Keratinocyte (primary cell): ENCODE measurements around the gene AGXT2.

Source experiments
- CTCF ChIP-seq, 3 experiments: IDR thresholded peaks in 1 of 3; conservative IDR thresholded peaks in 1 of 3; optimal IDR thresholded peaks in 1 of 3; 2 replicates in 2 of 3; 3 replicates in 1 of 3; pipeline versions ENCODE3 to v1.5.1; 2011; ENCODE audit warnings: low read length in 3 of 3, mild to moderate bottlenecking in 3 of 3, moderate library complexity in 2 of 3, control low read depth in 1 of 3, inconsistent platforms in 1 of 3; ENCODE audit not compliant: insufficient read depth in 2 of 3; ENCODE audit errors: extremely low read depth in 1 of 3
- EZH2 ChIP-seq: IDR thresholded peaks from one replicate; pipeline ENCODE4 v1.6.1; 2012; ENCODE audit warnings: inconsistent platforms, mild to moderate bottlenecking, low read length, moderate library complexity

GRCh38 chr5:35052838-35053237, 5.1 kb upstream of the AGXT2 start:
- TF ChIP-seq CTCF (optimal IDR thresholded peaks at IDR 0.05 in 1 of 3, IDR thresholded peaks at IDR 0.05 in 1 of 3, conservative IDR thresholded peaks at IDR 0.05 in 1 of 3; ENCODE audit: extremely low read depth in 1 of 3, insufficient read depth in 2 of 3, low read length in 3 of 3) (no peak), EZH2 (no peak)
